ENCODE data around the gene CLTA.
A peak's percentile ranks its signal among the peaks of the same experiment; 100 is the strongest.
"Not testable (repeated sequence)": the region's sequence is repeated elsewhere in the genome, so short reads cannot be mapped to it uniquely, and the experiment has no call there.

The CLTA gene

DNA sequence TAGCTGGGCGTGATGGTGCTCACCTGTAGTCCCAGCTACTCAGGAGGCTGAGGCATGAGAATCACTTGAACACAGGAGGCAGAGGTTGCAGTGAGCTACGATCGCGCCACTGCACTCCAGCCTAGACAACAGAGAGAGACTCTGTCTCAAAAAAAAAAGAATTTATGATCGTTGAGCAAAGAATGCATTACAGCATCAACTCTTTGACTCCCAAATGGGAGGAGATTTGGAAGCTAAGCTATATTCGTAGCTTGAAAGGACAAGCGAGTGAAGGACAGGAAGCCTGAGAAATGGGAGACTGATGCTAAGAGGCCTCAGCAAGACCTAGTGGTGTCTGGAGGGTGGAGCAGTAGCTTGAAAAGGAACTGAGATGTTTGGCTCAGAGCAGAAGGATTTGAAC lies 31.8 kb upstream of the CLTA start:
- no peak for DNase-seq

DNA sequence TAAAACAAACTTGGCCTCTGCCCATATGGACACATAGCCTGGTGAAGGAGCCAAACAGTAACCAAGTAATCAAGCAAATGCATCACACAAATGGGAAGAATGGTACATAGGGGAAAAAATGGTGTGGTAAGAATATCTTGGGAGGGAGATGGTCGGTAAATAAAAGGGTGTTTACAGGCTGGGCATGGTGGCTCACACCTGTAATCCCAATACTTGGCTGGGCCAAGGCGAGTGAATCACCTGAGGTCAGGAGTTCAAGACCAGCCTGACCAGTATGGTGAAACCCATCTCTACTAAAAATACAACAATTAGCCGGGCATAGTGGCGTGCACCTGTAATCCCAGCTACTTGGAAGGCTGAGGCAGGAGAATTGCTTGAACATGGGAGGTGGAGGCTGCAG lies 31.2 kb upstream of the CLTA start:
- not testable (repeated sequence) for DNase-seq

DNA sequence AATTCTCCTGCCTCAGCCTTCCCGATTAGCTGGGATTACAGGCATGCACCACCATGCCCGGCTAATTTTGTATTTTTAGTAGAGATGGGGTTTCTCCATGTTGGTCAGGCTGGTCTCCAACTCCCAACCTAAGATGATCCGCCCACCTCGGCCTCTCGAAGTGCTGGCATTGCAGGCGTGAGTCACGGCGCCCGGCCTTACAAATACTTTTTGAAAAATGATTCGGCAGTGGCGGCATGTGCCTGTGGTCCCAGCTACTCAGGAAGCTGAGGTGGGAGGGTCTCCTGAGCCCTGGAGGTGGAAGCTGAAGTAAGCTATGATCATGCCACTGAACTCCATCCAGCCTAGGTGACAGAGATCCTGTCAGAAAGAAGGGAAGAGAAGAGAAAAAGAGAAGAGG lies 30.6 kb upstream of the CLTA start:
- not testable (repeated sequence) for DNase-seq

DNA sequence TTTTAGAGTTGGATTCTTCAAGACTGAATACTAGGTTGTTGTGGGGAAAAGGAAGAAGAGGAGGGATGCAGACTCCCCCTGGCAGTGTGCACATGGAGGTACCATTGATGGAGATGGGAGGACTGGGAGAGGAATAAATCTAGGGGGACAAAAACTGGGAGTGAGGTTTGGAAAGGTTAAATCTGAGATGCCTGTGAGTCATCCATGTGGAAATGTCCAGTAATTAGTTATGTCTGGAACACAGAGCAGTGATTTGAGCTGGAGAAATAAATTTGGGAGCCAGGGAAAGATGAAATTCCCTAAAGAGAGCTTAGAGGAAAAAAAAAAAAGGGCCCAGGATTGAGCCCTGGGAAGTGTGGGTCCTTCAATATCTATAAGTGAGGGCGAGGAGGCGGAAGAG lies 29.5 kb upstream of the CLTA start:
- DNase-seq = no peak

- no peak for DNase-seq
Measured at GRCh38 chr9:36162211-36162738, 28.4 kb upstream of the CLTA start.

- no peak for DNase-seq
Measured at GRCh38 chr9:36163049-36163785, 27.5 kb upstream of the CLTA start.

DNA sequence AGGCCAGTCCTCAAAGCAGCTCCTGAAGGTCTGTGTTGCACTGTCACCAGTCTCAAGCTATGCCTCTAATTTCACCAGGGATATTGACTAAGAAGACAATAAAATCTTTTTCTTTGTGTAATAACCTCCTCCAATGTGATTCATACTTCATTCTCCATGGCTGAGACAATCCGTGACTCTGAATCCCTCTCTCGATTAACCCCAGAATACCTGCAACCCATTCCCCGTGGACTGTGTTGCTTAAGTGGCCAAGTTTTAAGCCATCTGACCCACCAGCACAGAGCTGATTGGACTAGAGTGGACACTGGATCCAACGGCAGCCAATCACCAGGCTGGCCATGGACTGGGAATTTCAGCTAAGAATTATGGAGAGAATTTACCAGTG lies 26.9 kb upstream of the CLTA start:
- no peak for DNase-seq

- DNase-seq = no peak
Measured at GRCh38 chr9:36164372-36164771, 26.3 kb upstream of the CLTA start.

GRCh38 chr9:36164989-36165388 lies 25.7 kb upstream of the CLTA start:
- no peak for DNase-seq

DNA sequence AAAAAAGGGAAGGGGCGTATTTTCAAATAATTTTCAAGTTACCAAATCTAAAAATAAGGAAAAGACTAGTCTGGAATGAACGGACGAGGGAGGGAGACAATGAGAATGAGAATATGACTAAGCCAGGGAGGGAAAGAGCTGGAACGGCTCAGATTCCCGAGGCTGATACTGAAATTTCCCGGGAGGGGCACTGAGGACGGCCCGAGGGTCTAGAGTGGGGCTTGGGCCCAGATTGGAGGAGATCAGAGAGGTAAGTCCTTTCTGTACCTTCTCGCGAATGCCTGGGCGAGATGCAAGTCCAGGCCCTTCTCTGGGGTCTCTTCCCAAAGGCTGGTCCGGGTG lies 24.9 kb upstream of the CLTA start:
- DNase-seq = peak; percentile 48

DNA sequence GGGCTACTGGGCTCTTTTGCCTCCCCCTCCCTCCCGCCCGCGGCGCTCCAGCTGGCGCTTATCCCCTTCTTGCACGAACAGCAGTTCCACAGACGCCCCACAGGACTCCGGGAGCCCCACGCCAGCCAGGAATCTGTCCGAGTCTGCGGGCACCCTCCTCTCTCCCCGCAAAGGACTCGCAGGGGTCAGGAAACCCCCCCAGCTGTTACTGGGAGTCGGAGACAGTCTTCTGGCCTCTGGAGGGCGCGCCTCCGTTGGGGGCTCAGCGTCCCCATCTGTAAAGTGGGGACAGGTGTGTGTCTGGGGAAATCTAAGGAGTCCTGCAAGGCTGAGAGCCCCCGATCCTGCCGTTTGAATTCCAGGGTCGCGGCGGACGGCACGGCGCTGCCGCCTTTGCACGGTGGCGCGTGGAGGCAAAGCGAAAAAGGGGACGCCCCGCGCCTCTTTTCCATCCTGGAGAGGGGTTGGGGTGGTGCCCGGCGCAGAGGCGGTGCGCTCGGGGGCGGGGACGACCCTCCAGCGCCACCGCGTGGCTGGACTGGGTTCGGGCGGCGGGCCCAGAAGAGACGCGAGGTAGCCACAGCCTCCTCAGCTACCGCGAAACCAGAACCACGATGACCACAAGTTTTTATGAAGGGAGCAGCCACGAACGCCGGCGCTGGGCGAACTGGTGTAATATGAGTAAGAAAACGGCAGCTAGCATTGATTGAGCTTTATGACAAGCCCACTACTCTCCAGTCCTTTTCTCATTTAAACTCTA lies 24.4 kb upstream of the CLTA start:
- peak; percentile 39 for DNase-seq

- no peak for DNase-seq
Measured at GRCh38 chr9:36169166-36169565, 21.6 kb upstream of the CLTA start, which contains the start of gene CCIN. CCIN (plus strand) TSS chr9:36169388; CDS start chr9:36169503, 115 bp downstream.

- no peak for DNase-seq
Measured at GRCh38 chr9:36169708-36170107, 21.0 kb upstream of the CLTA start.

DNA sequence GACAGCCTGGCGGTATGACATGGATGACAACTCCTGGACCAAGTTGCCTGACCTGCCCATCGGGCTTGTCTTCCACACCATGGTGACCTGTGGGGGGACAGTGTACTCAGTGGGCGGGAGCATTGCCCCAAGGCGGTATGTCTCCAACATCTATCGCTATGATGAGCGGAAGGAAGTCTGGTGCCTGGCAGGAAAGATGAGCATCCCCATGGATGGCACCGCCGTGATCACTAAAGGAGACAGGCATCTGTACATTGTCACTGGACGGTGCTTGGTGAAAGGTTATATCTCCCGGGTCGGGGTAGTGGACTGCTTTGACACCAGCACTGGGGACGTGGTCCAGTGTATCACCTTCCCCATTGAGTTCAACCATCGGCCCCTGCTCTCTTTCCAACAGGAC lies 20.2 kb upstream of the CLTA start:
- DNase-seq = no peak

DNA sequence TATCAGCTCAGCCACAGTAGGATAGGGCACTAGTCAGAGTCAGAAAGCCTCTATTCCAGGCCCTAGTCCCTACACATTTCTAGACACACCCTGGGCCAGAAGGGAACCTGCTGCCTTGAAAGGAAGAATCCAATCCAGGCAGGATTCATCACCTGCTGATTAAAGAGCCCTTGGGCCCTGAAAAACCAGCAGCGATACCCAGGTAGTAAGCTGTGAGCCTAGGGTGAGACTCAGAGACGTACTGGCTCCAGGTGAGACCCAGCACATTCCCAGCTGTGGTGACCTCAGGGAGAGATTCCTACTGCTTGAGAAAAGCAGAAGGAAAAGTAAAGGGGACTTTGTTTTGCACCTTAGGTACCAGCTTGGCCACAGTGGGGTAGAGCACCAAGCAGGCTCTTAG lies 16.9 kb upstream of the CLTA start:
- DNase-seq = no peak

- DNase-seq = no peak
Measured at GRCh38 chr9:36174271-36174670, 16.4 kb upstream of the CLTA start.

DNA sequence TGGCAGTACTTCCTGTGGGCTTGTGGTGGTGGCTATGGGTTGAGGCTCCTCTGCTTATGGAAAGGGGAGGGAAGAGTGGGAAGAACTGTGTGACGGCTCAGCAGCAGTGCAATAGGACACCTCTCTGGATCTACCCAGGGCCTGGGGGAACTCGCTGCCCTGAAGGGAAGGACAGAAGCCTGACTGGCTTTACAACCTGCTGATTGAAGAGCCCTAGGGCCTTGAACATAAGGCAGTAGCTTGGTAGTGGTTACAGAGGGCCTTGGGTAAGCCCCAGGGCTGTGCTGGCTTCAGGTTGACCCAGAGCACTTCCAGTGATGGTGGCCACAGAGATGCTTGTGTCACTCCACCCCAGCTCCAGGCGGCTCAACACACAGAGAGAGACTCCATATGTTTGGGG lies 16.0 kb upstream of the CLTA start:
- DNase-seq = no peak

DNA sequence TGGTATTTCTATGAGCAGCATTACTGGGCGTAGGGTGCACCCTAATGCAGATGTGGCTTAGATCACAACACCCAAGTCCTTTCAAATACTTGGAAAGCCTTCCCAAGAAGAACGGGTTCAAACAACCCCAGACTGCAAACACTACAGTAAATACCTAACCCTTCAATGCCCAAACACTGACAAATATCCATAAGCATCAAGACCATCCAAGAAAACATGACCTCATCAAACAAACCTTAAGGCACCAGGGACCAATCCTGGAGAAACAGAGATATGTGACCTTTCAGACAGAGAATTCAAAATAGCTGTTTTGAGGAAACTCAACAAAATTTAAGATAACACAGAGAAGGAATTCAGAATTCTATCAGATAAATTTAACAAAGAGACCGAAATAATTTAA lies 15.5 kb upstream of the CLTA start:
- not testable (repeated sequence) for DNase-seq

DNA sequence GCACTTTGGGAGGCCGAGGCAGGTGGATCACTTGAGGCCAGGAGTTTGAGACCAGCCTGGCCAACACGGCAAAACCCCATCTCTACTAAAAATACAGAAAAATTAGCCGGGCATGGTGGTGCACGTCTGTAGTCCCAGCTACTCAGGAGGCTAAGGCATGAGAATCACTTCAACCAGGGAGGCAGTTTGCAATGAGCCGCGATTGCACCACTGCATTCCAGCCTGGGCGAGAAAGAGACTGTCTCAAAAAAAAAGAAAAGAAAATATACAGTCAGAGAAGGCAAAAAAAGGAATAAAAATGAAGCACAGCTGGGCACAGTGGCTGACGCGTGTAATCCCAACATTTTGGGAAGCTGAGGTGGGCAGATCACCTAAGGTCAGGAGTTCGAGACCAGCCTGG lies 14.2 kb upstream of the CLTA start:
- DNase-seq = not testable (repeated sequence)

GRCh38 chr9:36177571-36177970 lies 13.2 kb upstream of the CLTA start:
- DNase-seq = no peak

DNA sequence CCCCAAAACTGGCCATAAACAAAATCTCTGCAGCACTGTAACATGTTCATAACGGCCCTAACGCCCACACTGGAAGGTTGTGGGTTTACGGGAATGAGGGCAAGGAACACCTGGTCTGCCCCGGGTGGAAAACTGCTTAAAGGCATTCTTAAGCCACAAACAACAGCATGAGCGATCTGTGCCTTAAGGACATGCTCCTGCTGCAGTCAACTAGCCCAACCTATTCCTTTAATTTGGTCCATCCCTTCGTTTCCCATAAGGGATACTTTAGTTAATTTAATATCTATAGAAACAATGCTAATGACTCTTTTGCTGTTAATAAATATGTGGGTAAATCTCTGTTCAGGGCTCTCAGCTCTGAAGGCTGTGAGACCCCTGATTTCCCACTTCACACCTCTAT lies 10.5 kb upstream of the CLTA start:
- not testable (repeated sequence) for DNase-seq

DNA sequence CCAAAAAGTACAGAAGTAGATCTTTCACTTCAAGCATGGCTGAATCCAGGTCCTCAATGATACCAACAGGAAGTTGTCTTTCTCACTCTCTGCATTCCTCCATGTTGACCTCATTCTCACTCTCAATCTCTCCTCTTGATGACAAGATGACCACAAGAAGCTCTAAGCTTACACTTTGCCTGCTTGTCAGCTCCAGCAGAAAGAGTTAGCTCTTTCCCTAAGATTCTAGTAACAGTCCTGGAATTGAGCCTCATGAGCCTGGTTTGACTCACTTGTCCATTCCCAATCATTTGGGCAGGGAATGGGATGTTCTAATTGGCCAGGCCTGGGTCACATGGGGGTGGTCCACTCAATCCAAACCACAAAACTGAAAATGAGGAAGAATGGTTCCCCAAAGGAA lies 3.3 kb upstream of the CLTA start:
- no peak for DNase-seq

DNA sequence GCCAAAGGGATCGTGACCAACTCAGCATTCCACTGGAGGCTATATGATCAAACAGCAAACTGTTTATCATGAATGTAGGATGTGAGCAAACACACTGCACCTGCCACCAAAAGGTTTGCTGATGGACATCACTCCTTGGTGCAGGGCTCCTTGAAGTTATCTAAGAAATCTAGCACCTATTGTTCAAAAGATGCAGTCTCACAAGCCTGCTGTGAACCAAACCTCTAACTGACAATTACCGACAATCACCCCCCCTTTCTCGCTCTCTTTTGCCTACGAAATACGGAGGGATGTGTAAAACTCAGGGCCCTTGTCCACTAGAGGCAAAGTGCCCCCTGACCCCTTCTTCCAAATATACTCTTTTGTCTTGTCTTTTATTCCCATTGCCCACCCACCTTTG lies 2.5 kb upstream of the CLTA start:
- DNase-seq = no peak

DNA sequence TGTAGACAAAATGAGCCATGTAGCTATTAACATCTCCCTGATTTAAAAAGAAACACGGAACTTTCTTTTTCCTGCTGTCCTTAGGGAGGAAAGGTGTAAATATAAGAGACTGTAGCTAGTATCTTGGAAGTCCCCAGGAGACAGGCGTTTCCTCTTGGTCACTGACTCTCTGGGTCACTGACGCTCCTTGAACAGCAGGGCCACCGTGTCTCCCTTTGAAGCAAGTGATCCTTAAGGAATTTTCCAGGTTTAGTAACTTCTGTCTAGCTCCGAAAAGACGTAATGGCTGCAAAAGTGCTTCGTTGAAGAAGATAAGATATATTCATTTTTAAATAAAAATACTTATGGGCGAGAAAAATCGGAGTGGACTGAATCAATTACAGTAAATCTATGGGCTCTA lies 745 bp upstream of the CLTA start:
- DNase-seq = no peak

DNA sequence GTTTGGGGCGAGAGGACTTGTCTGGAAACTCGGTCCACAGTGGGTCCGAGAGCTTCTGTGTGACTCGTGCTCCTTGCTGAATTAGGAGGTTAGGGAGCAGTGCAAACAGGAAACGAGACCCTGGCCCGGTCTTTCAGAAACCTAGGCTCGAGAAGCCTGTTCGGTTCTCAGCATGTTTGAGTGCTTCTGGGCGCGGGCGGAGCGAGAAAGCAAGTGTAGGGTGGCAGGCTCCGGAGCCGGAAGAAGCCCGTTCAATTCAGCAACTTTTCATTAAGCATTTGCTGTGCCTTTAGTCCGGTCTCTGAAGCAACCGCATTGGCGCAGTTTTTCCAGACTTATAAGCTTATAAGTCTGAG lies 547 bp downstream of the CLTA start:
- no peak for DNase-seq
